K562 (cell line): Measurements from ENCODE around the gene EXT2. TPM values are rescaled to one million over a fixed set of nuclear protein-coding genes. Genes with fewer than 3 reads are reported as not detected.

Experiments
- ARID1B ChIP-seq: fragments of 450-650 bp; IDR thresholded peaks from 2 replicates; pipeline ENCODE4 v1.6.1; 2016; ENCODE audit warnings: antibody characterized with exemption, mild to moderate bottlenecking, inconsistent platforms
- BCLAF1 ChIP-seq, 2 experiments: fragments of 450-650 bp in 1 of 2; IDR thresholded peaks; 2 replicates each; pipeline ENCODE4 v1.6.1; 2011 to 2017; ENCODE audit warnings: low read depth in 2 of 2, antibody characterized with exemption in 1 of 2, borderline replicate concordance in 1 of 2, low read length in 1 of 2, mild to moderate bottlenecking in 1 of 2, mixed read lengths in 1 of 2; ENCODE audit not compliant: control insufficient read depth in 1 of 2
- BRF1 ChIP-seq: IDR thresholded peaks from 3 replicates; pipeline ENCODE4 v1.6.1; 2011; ENCODE audit warnings: borderline replicate concordance, mild to moderate bottlenecking; ENCODE audit not compliant: insufficient read length; ENCODE audit errors: extremely low read depth
- CBFA2T3 ChIP-seq: fragments of 450-650 bp; IDR thresholded peaks from 2 replicates; pipeline ENCODE4 v1.6.1; 2017
- CBX2 ChIP-seq: fragments of 200-600 bp; sonication (generic); IDR thresholded peaks from one replicate; pipeline ENCODE4 v1.6.1; 2012; ENCODE audit warnings: mild to moderate bottlenecking, low read length, inconsistent platforms; ENCODE audit not compliant: insufficient read depth, poor library complexity, severe bottlenecking
- HDAC2 ChIP-seq: fragments of 450-650 bp; IDR thresholded peaks from 2 replicates; pipeline ENCODE4 v1.6.1; 2016; ENCODE audit warnings: mild to moderate bottlenecking
- HNRNPH1 ChIP-seq: fragments of 200-400 bp; formaldehyde crosslinking; optimal IDR thresholded peaks from 2 replicates; pipeline ENCODE3; 2017; ENCODE audit warnings: low read depth, mild to moderate bottlenecking, low read length, moderate library complexity
- MCM2 ChIP-seq: fragments of 450-650 bp; IDR thresholded peaks from 2 replicates; pipeline ENCODE4 v1.6.1; 2017; ENCODE audit warnings: low read depth, mild to moderate bottlenecking
- MXI1 ChIP-seq: IDR thresholded peaks from 2 replicates; pipeline ENCODE4 v1.6.1; 2011; ENCODE audit warnings: low read depth, mild to moderate bottlenecking, improper control_type of control experiment, low read length
- SP2 ChIP-seq: IDR thresholded peaks from 2 replicates; pipeline ENCODE4 v1.6.1; 2011; ENCODE audit warnings: mild to moderate bottlenecking, low read depth, low read length, moderate library complexity; ENCODE audit not compliant: poor library complexity, severe bottlenecking; ENCODE audit errors: extremely low read depth
- ZBTB33 ChIP-seq: sonication (generic); formaldehyde crosslinking; IDR thresholded peaks from 2 replicates; pipeline ENCODE4 v1.8.1; 2023; ENCODE audit warnings: mild to moderate bottlenecking, missing genetic modification reagents
- ZEB2 ChIP-seq: fragments of 450-650 bp; IDR thresholded peaks from 2 replicates; pipeline ENCODE4 v1.6.1; 2016
- ZNF407 ChIP-seq: fragments of 450-650 bp; IDR thresholded peaks from 2 replicates; pipeline ENCODE4 v1.6.1; 2016; ENCODE audit warnings: low read depth
- ZNF75A ChIP-seq: fragments of 450-650 bp; formaldehyde crosslinking; IDR thresholded peaks from 2 replicates; pipeline ENCODE4 v1.4.0; 2020; ENCODE audit warnings: mild to moderate bottlenecking
- polyA plus RNA-seq, 8 experiments: library from polyadenylated mRNA; depleted of rRNA in 4 of 8; stranded (reverse) in 5 of 8; unstranded in 3 of 8; fragments of >200 nt; fragmentation: Nextera tagmentation in 2 of 8; fragmentation: Illumina TruSeq in 1 of 8; extraction: Ambion mirVana in 2 of 8; extraction: Trizol in 1 of 8; gene quantifications; 2 replicates each; pipeline versions ENCODE4 v1.2.1 to v1.2.3, GENCODE V29; 2011 to 2014; ENCODE audit warnings: inconsistent platforms in 1 of 8, missing spikeins in 1 of 8
- total RNA-seq, 7 experiments: library from RNA; depleted of rRNA in 6 of 7; stranded (reverse); fragments of >200 nt in 6 of 7; fragmentation: Illumina TruSeq in 2 of 7; extraction: Trizol in 2 of 7; gene quantifications; 2 replicates each; pipeline versions ENCODE4 v1.2.1 to v1.2.3, GENCODE V29; 2011 to 2021; ENCODE audit warnings: low replicate concordance in 1 of 7

The EXT2 gene
- total and polyA plus RNA-seq, 9 of the 15 experiments (the other 6 are each of a cell fraction or from before 2014, with no cell fraction given), result 7.5 to 52.1 (median 38.1) TPM

GRCh38 chr11:44256673-44257291 lies 161.3 kb downstream of the EXT2 start (continued):
- no peak for TF ChIP-seq HDAC2
- no peak for TF ChIP-seq ZNF407
- TF ChIP-seq ZNF75A (CRISPR knock-in tag), result no peak
- TF ChIP-seq HNRNPH1, result no peak
- no peak for TF ChIP-seq MCM2
- TF ChIP-seq MXI1, result no peak
- no peak for TF ChIP-seq ZEB2
- TF ChIP-seq CBFA2T3, result peak; percentile 24
- TF ChIP-seq BRF1, result no peak
- TF ChIP-seq ARID1B, result no peak
- no peak for TF ChIP-seq BCLAF1 (IDR thresholded peaks at IDR 0.05; ENCODE audit: borderline replicate concordance in 1 of 2, control insufficient read depth in 1 of 2, low read depth in 2 of 2, low read length in 1 of 2)
- TF ChIP-seq SP2, result no peak
- TF ChIP-seq CBX2, result no peak
- no peak for TF ChIP-seq ZBTB33 (CRISPR knock-in tag)
